ENCODE measurements around the gene ZNF581. TPM values are rescaled to one million over a fixed set of nuclear protein-coding genes. Genes with fewer than 3 reads are reported as not detected.
A peak's percentile ranks its signal among the peaks of the same experiment; 100 is the strongest.

Gene ZNF581
- polyA plus RNA-seq, 1 of the 3 experiments (the other 2 are of a cell fraction), result 24.7 TPM

DNA sequence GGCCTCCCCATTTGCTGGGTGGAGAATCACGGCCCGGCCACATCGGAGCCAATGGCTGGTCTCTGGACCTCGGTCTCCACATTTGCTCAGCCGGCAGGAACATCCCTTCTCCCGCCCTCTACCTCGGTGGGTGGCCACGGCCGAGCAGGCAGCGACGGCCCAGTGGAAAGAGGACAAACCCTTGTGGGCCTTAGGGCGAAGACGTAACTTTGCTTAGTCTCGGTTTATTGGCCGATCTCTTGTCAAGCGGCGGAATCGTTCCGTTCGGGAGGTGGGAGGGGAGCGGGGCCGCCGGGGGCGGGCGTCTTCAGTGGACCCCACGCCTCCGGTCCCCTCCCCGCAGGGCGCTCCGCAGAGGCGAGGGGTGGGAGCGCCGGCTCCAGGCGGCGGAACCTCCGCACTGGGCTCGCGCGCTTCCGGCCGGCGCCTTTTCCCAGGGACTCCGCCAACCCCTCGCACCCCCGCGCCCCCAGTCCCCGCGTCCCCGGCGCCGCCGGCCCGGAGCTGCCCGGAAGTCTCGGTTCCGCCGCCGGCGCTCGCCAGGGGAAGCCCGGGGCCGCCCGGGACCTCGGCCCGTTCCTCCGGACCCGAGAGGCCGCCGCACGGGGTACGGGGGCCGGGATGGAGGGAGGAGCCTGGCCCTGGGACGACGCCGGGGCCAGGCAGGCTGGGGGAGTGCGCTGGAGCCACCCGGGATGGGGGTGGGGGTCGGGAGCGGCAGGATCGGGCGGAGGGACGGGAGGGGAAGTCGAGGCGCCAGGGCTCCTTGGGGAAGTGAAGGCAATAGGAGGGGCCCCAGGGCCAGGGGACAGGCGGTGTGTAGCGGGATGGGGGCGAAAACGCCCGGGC lies 2.6 kb upstream of the ZNF581 start, which contains the start of gene ZNF580 (continued):
- TF ChIP-seq, protein P1, sequence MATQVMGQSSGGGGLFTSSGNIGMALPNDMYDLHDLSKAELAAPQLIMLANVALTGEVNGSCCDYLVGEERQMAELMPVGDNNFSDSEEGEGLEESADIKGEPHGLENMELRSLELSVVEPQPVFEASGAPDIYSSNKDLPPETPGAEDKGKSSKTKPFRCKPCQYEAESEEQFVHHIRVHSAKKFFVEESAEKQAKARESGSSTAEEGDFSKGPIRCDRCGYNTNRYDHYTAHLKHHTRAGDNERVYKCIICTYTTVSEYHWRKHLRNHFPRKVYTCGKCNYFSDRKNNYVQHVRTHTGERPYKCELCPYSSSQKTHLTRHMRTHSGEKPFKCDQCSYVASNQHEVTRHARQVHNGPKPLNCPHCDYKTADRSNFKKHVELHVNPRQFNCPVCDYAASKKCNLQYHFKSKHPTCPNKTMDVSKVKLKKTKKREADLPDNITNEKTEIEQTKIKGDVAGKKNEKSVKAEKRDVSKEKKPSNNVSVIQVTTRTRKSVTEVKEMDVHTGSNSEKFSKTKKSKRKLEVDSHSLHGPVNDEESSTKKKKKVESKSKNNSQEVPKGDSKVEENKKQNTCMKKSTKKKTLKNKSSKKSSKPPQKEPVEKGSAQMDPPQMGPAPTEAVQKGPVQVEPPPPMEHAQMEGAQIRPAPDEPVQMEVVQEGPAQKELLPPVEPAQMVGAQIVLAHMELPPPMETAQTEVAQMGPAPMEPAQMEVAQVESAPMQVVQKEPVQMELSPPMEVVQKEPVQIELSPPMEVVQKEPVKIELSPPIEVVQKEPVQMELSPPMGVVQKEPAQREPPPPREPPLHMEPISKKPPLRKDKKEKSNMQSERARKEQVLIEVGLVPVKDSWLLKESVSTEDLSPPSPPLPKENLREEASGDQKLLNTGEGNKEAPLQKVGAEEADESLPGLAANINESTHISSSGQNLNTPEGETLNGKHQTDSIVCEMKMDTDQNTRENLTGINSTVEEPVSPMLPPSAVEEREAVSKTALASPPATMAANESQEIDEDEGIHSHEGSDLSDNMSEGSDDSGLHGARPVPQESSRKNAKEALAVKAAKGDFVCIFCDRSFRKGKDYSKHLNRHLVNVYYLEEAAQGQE (IDR thresholded peaks at IDR 0.05; ENCODE audit: low read depth, low read length), result 0 out of 2 replicates have a peak, but pooled peaks have one; percentile 7
- TF ChIP-seq SIN3A (IDR thresholded peaks at IDR 0.05; ENCODE audit: borderline replicate concordance, low read depth, low read length) (peak; percentile 72; the same call in 1 of the 2 replicates), TEAD4 (IDR thresholded peaks at IDR 0.05; ENCODE audit: borderline replicate concordance, insufficient read depth) (no peak), GATA2 (CRISPR knock-in tag; IDR thresholded peaks at IDR 0.05) (no peak), NRF1 (IDR thresholded peaks at IDR 0.05; ENCODE audit: low read depth, low read length) (no peak), RAD21 (IDR thresholded peaks at IDR 0.05; ENCODE audit: low read length) (no peak), GABPA (IDR thresholded peaks at IDR 0.05; ENCODE audit: low read depth) (peak; percentile 62), EP300 (IDR thresholded peaks at IDR 0.05; ENCODE audit: borderline replicate concordance in 1 of 2, low read depth in 1 of 2, low read length in 1 of 2) (peak in 1 of 2 experiments; percentile 28; a peak in 1 of 4 replicates), NFIC (IDR thresholded peaks at IDR 0.05; ENCODE audit: borderline replicate concordance) (no peak), MEF2A (IDR thresholded peaks at IDR 0.05; ENCODE audit: borderline replicate concordance, low read depth) (no peak), POLR2AphosphoS5 (IDR thresholded peaks at IDR 0.05; ENCODE audit: low read depth, low read length) (no peak), EZH2phosphoT487 (IDR thresholded peaks at IDR 0.05; ENCODE audit: borderline replicate concordance, low read depth) (no peak), JUND (IDR thresholded peaks at IDR 0.05) (no peak), ELF1 (IDR thresholded peaks at IDR 0.05) (0 out of 2 replicates have a peak, but pooled peaks have one; percentile 12), MXI1 (IDR thresholded peaks at IDR 0.05; ENCODE audit: low read depth, low read length) (no peak)
- TF ChIP-seq, protein P2, sequence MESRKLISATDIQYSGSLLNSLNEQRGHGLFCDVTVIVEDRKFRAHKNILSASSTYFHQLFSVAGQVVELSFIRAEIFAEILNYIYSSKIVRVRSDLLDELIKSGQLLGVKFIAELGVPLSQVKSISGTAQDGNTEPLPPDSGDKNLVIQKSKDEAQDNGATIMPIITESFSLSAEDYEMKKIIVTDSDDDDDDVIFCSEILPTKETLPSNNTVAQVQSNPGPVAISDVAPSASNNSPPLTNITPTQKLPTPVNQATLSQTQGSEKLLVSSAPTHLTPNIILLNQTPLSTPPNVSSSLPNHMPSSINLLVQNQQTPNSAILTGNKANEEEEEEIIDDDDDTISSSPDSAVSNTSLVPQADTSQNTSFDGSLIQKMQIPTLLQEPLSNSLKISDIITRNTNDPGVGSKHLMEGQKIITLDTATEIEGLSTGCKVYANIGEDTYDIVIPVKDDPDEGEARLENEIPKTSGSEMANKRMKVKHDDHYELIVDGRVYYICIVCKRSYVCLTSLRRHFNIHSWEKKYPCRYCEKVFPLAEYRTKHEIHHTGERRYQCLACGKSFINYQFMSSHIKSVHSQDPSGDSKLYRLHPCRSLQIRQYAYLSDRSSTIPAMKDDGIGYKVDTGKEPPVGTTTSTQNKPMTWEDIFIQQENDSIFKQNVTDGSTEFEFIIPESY (IDR thresholded peaks at IDR 0.05; ENCODE audit: borderline replicate concordance, low read depth), result no peak
- TF ChIP-seq, protein P3, sequence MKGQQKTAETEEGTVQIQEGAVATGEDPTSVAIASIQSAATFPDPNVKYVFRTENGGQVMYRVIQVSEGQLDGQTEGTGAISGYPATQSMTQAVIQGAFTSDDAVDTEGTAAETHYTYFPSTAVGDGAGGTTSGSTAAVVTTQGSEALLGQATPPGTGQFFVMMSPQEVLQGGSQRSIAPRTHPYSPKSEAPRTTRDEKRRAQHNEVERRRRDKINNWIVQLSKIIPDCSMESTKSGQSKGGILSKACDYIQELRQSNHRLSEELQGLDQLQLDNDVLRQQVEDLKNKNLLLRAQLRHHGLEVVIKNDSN (IDR thresholded peaks at IDR 0.05; ENCODE audit: borderline replicate concordance, low read depth), result no peak
- TF ChIP-seq, protein P4, sequence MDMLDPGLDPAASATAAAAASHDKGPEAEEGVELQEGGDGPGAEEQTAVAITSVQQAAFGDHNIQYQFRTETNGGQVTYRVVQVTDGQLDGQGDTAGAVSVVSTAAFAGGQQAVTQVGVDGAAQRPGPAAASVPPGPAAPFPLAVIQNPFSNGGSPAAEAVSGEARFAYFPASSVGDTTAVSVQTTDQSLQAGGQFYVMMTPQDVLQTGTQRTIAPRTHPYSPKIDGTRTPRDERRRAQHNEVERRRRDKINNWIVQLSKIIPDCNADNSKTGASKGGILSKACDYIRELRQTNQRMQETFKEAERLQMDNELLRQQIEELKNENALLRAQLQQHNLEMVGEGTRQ (IDR thresholded peaks at IDR 0.05; ENCODE audit: borderline replicate concordance, low read depth, low read length), result no peak

All from SK-N-SH (cell line).